Gastrocnemius medialis (tissue), 4 donors: ENCODE results near the gene VAT1L.

ENCODE experiments used
- CTCF ChIP-seq, 5 experiments: fragments of 450-650 bp in 3 of 5; fragments of 200-600 bp in 2 of 5; sonication (generic) in 2 of 5; IDR thresholded peaks in 4 of 5; conservative IDR thresholded peaks in 1 of 5; 1 replicate in 4 of 5; 2 replicates in 1 of 5; pipeline ENCODE4 v1.5.1; 2016 to 2019; ENCODE audit warnings: antibody characterized with exemption in 5 of 5, mild to moderate bottlenecking in 3 of 5, moderate library complexity in 3 of 5
- POLR2A ChIP-seq, 2 donors: fragments of 450-650 bp; IDR thresholded peaks; one replicate each; pipeline ENCODE4 v1.6.1; 2017; ENCODE audit warnings: antibody characterized with exemption in 2 of 2, mild to moderate bottlenecking in 2 of 2, moderate library complexity in 2 of 2

GRCh38 chr16:77834635-77835540, 46.5 kb downstream of the VAT1L start:
- TF ChIP-seq CTCF (IDR thresholded peaks at IDR 0.05 in 4 of 5, conservative IDR thresholded peaks at IDR 0.05 in 1 of 5) (no peak), POLR2A (IDR thresholded peaks at IDR 0.05) (no peak)
